Psoas muscle (tissue), 8 donors: ENCODE data around the gene LRP1. TPM values are rescaled to one million over a fixed set of nuclear protein-coding genes. Genes with fewer than 3 reads are reported as not detected.

Experiments used
- ATAC-seq, 4 donors: fragments of 200-7000 bp; cut with Tn5 transposase; one replicate each; pipeline ENCODE4 v1.9.1; 2020; ENCODE audit warnings: moderate library complexity in 3 of 4, mild to moderate bottlenecking in 2 of 4
- DNase-seq, 2 donors: peaks; one replicate each; pipeline ENCODE4 v3.0.0-alpha.2; 2020
- H3K27ac ChIP-seq: fragments of 200-600 bp; one replicate; pipeline ENCODE4 v1.8.0; 2022
- H3K27me3 ChIP-seq, 3 donors: fragments of 200-600 bp in 1 of 3; one replicate each; pipeline versions ENCODE4 v1.6.1 to v1.8.0; 2013 to 2022; ENCODE audit warnings: low read length in 2 of 3, mild to moderate bottlenecking in 2 of 3, moderate library complexity in 1 of 3; ENCODE audit not compliant: insufficient read depth in 3 of 3
- H3K36me3 ChIP-seq, 2 donors: fragments of 200-600 bp in 1 of 2; one replicate each; pipeline versions ENCODE4 v1.6.1 to v1.8.0; 2013 to 2022; ENCODE audit warnings: low read depth in 1 of 2, mild to moderate bottlenecking in 1 of 2, moderate library complexity in 1 of 2; ENCODE audit not compliant: insufficient read depth in 1 of 2
- H3K4me1 ChIP-seq: fragments of 200-600 bp; one replicate; pipeline ENCODE4 v1.8.0; 2022
- H3K4me3 ChIP-seq: fragments of 200-600 bp; one replicate; pipeline ENCODE4 v1.8.0; 2022; ENCODE audit warnings: mild to moderate bottlenecking
- H3K9me3 ChIP-seq: fragments of 200-600 bp; one replicate; pipeline ENCODE4 v1.8.0; 2022
- WGBS, 3 donors: extraction: QIAGEN DNeasy Blood & Tissue Kit; methylation state at CpG; one replicate each; pipeline versions ENCODE4 v1.1.6 to v1.1.7; 2013; 5-methylcytosine and 5-hydroxymethylcytosine counted together
- intact Hi-C, 2 donors: fragments of 100-400 bp; cut with DNase I; formaldehyde crosslinking; loops; one replicate each; pipeline versions ENCODE4 v1.11.0 to v1.14.2; 2022
- polyA plus RNA-seq, 3 donors: library from polyadenylated mRNA; stranded (reverse); fragments of 200-250 nt; gene quantifications; one replicate each; pipeline ENCODE4 v1.2.3, GENCODE V29; 2013
- total RNA-seq, 4 donors: library from RNA; stranded (reverse); fragmentation: NEBNext Ultra II Directional in 2 of 4; extraction: Animal tissue kit (Norgen Biotek cat#: 25700) in 2 of 4; gene quantifications; one replicate each; pipeline versions ENCODE4 v1.2.1 to v1.2.4, GENCODE V29; 2021 to 2023
- TF ChIP-seq, protein P1 (sequence below): fragments of 200-600 bp; IDR thresholded peaks from one replicate; pipeline ENCODE4 v1.8.0; 2022; ENCODE audit warnings: antibody characterized with exemption
- donor health status: healthy with polysubstance abuse.
- donor health status: DM: no; HTN: no; CAD: no; lungs with moderate emphysema.
- donor health status: Bipolar disorder and iron deficiency.
- donor health status: healthy.
- donor health status: DM: yes; HTN: yes; CAD: no.
- donor health status: DM: no; HTN: no; CAD: no.
- donor health status: DM: no; HTN: no; CAD: no.
- donor health status: DM: yes; HTN: yes; CAD: no.

The LRP1 gene
- total and polyA plus RNA-seq, 7 donors, result 10.7 to 50.6 (median 33.1) TPM

DNA sequence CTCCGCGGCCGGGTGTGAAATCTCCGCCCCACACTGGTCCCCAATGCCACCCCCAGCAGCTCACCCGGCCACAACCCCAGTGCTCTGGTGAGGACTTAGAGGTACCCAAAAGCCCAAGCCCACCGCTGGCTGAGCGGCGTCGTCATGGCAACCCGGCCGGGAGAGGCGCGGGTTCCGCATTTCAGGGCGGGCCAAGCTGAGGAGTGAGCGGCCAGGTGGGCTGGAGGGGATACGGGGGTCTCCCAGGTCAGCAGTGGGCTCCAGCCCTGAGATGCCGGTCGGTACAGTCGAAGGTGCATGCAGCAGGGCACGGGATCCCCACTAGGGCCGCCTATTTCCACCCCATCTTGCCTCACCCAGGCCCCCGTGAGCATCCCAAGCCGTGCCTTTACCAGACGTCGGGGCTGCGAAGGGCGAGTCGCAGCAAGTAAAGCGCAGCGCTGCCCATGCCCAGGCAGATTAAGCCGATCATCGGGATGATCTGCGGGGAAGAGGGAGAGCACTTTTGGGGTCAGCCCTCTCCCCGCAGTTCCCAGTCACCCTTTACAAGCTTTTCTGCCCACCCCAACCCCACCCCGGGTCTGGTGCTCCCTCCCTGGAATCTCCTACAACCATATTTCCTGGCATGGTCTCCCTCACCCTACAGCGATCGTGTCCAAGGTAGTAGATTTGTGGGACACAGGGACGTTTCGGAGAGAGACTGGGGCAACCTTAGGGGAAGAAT lies 108.1 kb downstream of the LRP1 start:
- 32 to 43% (median 35%) methylated on average over 35 to 40 of the region's 40 CpGs for WGBS, 3 donors
- Histone ChIP-seq H3K27ac (peak overlapping the region; percentile 36), H3K9me3 (no peaks in the 10 kb centered on the region), H3K27me3 (peaks cover 0 to 21% (median 0%) of the 10 kb centered on the region in 3 donors), H3K36me3 (peaks cover 7 to 37% of the 10 kb centered on the region in 2 donors), H3K4me1 (peaks cover 25% of the 10 kb centered on the region), H3K4me3 (peak overlapping the region; percentile 45)
- TF ChIP-seq, protein P1, sequence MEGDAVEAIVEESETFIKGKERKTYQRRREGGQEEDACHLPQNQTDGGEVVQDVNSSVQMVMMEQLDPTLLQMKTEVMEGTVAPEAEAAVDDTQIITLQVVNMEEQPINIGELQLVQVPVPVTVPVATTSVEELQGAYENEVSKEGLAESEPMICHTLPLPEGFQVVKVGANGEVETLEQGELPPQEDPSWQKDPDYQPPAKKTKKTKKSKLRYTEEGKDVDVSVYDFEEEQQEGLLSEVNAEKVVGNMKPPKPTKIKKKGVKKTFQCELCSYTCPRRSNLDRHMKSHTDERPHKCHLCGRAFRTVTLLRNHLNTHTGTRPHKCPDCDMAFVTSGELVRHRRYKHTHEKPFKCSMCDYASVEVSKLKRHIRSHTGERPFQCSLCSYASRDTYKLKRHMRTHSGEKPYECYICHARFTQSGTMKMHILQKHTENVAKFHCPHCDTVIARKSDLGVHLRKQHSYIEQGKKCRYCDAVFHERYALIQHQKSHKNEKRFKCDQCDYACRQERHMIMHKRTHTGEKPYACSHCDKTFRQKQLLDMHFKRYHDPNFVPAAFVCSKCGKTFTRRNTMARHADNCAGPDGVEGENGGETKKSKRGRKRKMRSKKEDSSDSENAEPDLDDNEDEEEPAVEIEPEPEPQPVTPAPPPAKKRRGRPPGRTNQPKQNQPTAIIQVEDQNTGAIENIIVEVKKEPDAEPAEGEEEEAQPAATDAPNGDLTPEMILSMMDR, result no peak
- DNase-seq (peak; percentile 30 to 60), ATAC-seq (no peak)
- intact Hi-C loops, result loop anchor here in 1 of 2 donors (2.0 kb wide), 1 partner anchor 22 kb away; no protein-coding TSS in a partner anchor

DNA sequence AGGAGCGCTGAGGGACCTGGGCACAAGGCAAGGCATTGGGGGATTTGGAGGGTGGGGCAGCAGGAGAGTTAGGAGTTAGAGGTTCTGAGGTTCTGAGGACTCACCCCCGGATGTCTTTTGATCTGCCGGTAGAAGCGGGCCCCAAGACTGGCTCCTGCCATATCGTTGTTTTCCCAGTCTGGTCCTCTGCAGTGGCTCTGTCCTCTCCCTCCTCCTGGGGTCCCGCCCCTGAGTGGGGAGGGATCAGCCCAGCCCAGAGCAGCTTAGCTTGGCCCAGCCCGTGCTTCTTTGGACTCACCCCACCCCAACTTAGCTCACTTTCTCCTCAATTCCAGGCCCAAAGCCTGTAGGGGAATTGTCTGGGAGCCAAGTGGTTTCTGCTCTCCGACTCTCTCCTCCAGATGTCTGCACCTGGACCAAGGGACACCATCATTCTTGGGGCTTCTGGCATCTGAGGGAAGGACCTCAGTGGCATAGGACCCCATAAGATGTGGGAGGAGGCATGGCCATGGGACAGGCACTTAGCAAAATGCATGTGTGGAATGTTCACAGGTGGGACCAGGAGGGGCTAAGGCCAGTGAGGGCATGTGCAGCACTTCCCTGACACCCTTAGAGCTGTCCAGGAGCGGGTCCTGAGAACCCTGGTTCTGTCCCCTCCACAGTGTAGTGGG lies 108.8 kb downstream of the LRP1 start:
- no peaks in the 10 kb centered on the region for H3K9me3 ChIP-seq
- peak; percentile 24 to 63 for DNase-seq
- H3K4me1 ChIP-seq, result peaks cover 32% of the 10 kb centered on the region
- TF ChIP-seq, protein P1, result no peak
- peak overlapping the region; percentile 36 for H3K27ac ChIP-seq
- ATAC-seq, result no peak
- 40 to 58% (median 47%) methylated on average over 6 to 9 of the region's 9 CpGs for WGBS, 3 donors
- peaks cover 7 to 30% of the 10 kb centered on the region in 2 donors for H3K36me3 ChIP-seq
- H3K27me3 ChIP-seq, result peaks cover 0 to 23% (median 0%) of the 10 kb centered on the region in 3 donors
- H3K4me3 ChIP-seq, result peak overlapping the region; percentile 45
- intact Hi-C loops, result loop anchor here in 1 of 2 donors (2.0 kb wide), 1 partner anchor 22 kb away; no protein-coding TSS in a partner anchor

DNA sequence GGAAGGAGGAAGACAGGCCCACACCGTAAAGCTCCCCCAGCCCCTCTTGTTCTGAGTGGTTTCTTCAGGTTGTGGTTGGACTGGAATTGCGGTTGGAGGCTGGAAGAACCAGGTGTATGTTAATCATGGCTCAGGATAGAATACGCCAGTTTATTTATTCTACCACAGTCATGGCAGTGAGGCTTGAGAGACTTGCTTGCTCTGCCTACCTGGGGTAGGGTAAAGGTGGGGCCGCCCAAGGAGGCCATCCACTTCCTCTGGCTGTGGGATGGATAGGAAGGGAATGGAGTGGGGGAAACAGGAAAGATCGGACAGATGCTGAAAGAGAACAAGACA lies 109.3 kb downstream of the LRP1 start:
- TF ChIP-seq, protein P1, result no peak
- peaks cover 35% of the 10 kb centered on the region for H3K4me1 ChIP-seq
- ATAC-seq, result no peak

DNA sequence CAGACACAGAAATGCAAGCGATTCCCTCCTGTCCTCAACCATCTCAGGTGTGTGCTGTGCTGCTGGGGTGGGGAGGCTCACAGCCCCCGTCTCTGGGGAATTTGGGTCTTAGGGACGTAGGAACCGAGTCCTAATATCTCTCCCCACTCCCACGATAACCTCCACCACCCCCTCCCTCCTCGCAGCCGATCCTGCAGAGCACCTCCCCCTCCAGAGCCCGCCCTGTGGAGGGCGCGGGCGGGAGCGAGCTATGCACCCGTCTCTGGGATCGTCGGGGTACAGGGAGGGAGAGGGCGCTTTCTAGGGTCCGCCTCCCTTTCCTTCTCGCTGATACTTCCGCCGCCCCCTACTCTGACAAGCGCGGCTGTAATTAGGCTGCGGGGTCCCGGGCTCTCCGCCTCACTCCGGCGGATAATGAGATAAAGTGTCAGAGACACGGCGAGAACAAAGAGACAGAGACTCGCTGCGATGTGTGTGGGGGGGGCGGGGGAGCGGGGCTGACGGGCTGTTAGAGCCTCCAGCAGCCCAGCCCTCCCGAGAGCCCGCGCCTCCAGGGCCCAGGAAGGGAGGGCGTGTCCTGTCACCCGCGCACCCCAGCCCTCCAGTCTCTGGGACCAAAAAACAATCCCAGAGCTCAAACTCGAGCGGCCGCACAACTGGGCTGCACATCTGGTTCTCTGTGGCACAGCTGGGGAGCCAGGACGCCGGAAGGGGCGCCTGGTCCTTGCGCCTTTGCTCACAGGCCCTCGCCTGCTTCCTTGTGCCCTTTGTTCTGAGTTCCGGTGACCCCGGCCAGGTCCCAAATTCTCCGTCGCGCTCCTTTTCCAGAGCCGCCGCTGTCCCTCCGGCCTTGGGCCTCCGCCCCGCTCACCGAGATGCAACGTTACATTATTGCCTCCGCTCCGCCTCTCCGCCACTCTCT lies 109.9 kb downstream of the LRP1 start:
- H3K27me3 ChIP-seq, result peaks cover 0 to 23% (median 0%) of the 10 kb centered on the region in 3 donors
- H3K27ac ChIP-seq, result no peak overlapping the region
- intact Hi-C loops, result loop anchor here in 1 of 2 donors (2.0 kb wide), 1 partner anchor 23 kb away; no protein-coding TSS in a partner anchor
- peak; percentile 49 to 68 for DNase-seq
- peak overlapping the region; percentile 65 for H3K4me3 ChIP-seq
- H3K36me3 ChIP-seq, result peaks cover 3 to 21% of the 10 kb centered on the region in 2 donors
- TF ChIP-seq, protein P1, result no peak
- peaks cover 41% of the 10 kb centered on the region for H3K4me1 ChIP-seq
- H3K9me3 ChIP-seq, result no peaks in the 10 kb centered on the region
- 10 to 13% (median 12%) methylated on average over 55 to 63 of the region's 63 CpGs for WGBS, 3 donors
- ATAC-seq, result no peak

More for the DNA sequence above, 109.3 kb downstream of the LRP1 start:
- no peak for DNase-seq
- no peak overlapping the region for H3K27ac ChIP-seq
- no peaks in the 10 kb centered on the region for H3K9me3 ChIP-seq
- 67 to 77% (median 72%) methylated on average over 5 of the region's 5 CpGs for WGBS, 3 donors
- H3K27me3 ChIP-seq, result peaks cover 0 to 23% (median 0%) of the 10 kb centered on the region in 3 donors
- peak overlapping the region; percentile 65 for H3K4me3 ChIP-seq
- H3K36me3 ChIP-seq, result peaks cover 5 to 25% of the 10 kb centered on the region in 2 donors
- intact Hi-C loops, result loop anchor here in 1 of 2 donors (2.0 kb wide), 1 partner anchor 23 kb away; no protein-coding TSS in a partner anchor
